Mesodermal cell (in vitro differentiated cells): ENCODE data around the gene EPB41L5.
"Not testable (repeated sequence)": the region's sequence is repeated elsewhere in the genome, so short reads cannot be mapped to it uniquely, and the experiment has no call there.

Source experiments
- H3K27ac ChIP-seq: 2 replicates; pipeline ENCODE4 v1.7.0; 2013; ENCODE audit warnings: mild to moderate bottlenecking, low read depth, low read length, moderate library complexity; ENCODE audit not compliant: severe bottlenecking
- H3K36me3 ChIP-seq: 2 replicates; pipeline ENCODE4 v1.7.1; 2013; ENCODE audit warnings: mild to moderate bottlenecking, low read length, moderate library complexity; ENCODE audit not compliant: control insufficient read depth, insufficient read depth
- H3K4me1 ChIP-seq: one replicate; pipeline ENCODE4 v1.7.1; 2013; ENCODE audit warnings: mild to moderate bottlenecking, low read length; ENCODE audit not compliant: insufficient read depth, control insufficient read depth, poor library complexity, severe bottlenecking
- H3K4me3 ChIP-seq: 2 replicates; pipeline ENCODE4 v1.7.0; 2013; ENCODE audit warnings: low read length, control low read depth, mild to moderate bottlenecking; ENCODE audit not compliant: insufficient read depth, poor library complexity, severe bottlenecking; ENCODE audit errors: extremely low read depth
- H3K9me3 ChIP-seq: 2 replicates; pipeline ENCODE4 v1.7.1; 2013; ENCODE audit warnings: mild to moderate bottlenecking, low read length, moderate library complexity; ENCODE audit not compliant: control insufficient read depth
- WGBS, 2 experiments: methylation state at CpG; one replicate each; pipeline ENCODE4 v1.1.5; 2013; ENCODE audit warnings: missing lambda C conversion rate in 2 of 2; ENCODE audit not compliant: insufficient coverage in 2 of 2; 5-methylcytosine and 5-hydroxymethylcytosine counted together

The EPB41L5 gene

GRCh38 chr2:120141300-120142069 lies 128.6 kb downstream of the EPB41L5 start:
- no peaks in the 10 kb centered on the region for H3K9me3 ChIP-seq
- H3K4me3 ChIP-seq, result no peak overlapping the region
- H3K4me1 ChIP-seq, result no peaks in the 10 kb centered on the region
- no peak overlapping the region for H3K27ac ChIP-seq
- WGBS, 2 experiments, result 77 to 100% methylated on average over 1 of the region's 2 CpGs
- H3K36me3 ChIP-seq, result peaks cover 24% of the 10 kb centered on the region

GRCh38 chr2:120142528-120143219 lies 129.8 kb downstream of the EPB41L5 start:
- Histone ChIP-seq H3K9me3 (no peaks in the 10 kb centered on the region), H3K36me3 (peaks cover 32% of the 10 kb centered on the region), H3K4me1 (no peaks in the 10 kb centered on the region), H3K4me3 (no peak overlapping the region), H3K27ac (no peak overlapping the region)
- 94 to 95% methylated on average over 2 of the region's 2 CpGs for WGBS, 2 experiments

GRCh38 chr2:120148229-120148628 lies 135.4 kb downstream of the EPB41L5 start:
- H3K27ac ChIP-seq, result no peak overlapping the region
- WGBS, 2 experiments, result no CpG with 5 or more reads among the region's 1 CpG
- no peaks in the 10 kb centered on the region for H3K9me3 ChIP-seq
- H3K4me3 ChIP-seq, result no peak overlapping the region
- H3K4me1 ChIP-seq, result no peaks in the 10 kb centered on the region
- peaks cover 47% of the 10 kb centered on the region for H3K36me3 ChIP-seq

GRCh38 chr2:120148669-120149068 lies 135.8 kb downstream of the EPB41L5 start:
- no peaks in the 10 kb centered on the region for H3K9me3 ChIP-seq
- no CpG with 5 or more reads among the region's 3 CpGs for WGBS, 2 experiments
- no peak overlapping the region for H3K4me3 ChIP-seq
- peaks cover 43% of the 10 kb centered on the region for H3K36me3 ChIP-seq
- no peaks in the 10 kb centered on the region for H3K4me1 ChIP-seq
- no peak overlapping the region for H3K27ac ChIP-seq

GRCh38 chr2:120149406-120149805 lies 136.5 kb downstream of the EPB41L5 start:
- Histone ChIP-seq H3K9me3 (peaks cover under 1% of the 10 kb centered on the region), H3K4me1 (no peaks in the 10 kb centered on the region), H3K4me3 (no peak overlapping the region), H3K27ac (no peak overlapping the region), H3K36me3 (peaks cover 45% of the 10 kb centered on the region)
- no CpG with 5 or more reads among the region's 2 CpGs for WGBS, 2 experiments

- H3K36me3 ChIP-seq, result peaks cover 42% of the 10 kb centered on the region
- WGBS, 2 experiments, result 86 to 90% methylated on average over 1 to 3 of the region's 4 CpGs
- H3K4me1 ChIP-seq, result no peaks in the 10 kb centered on the region
- no peak overlapping the region for H3K27ac ChIP-seq
- no peak overlapping the region for H3K4me3 ChIP-seq
- H3K9me3 ChIP-seq, result peaks cover 4% of the 10 kb centered on the region
Observed at GRCh38 chr2:120150040-120150482, 137.2 kb downstream of the EPB41L5 start.

GRCh38 chr2:120155308-120155707 lies 142.4 kb downstream of the EPB41L5 start:
- no peak overlapping the region for H3K4me3 ChIP-seq
- 100% methylated on average over 1 of the region's 3 CpGs; no CpG with 5 or more reads in 1 of the 2 experiments for WGBS, 2 experiments
- no peaks in the 10 kb centered on the region for H3K4me1 ChIP-seq
- H3K27ac ChIP-seq, result no peak overlapping the region
- peaks cover 7% of the 10 kb centered on the region for H3K9me3 ChIP-seq
- peaks cover 34% of the 10 kb centered on the region for H3K36me3 ChIP-seq

GRCh38 chr2:120158658-120159057 lies 145.8 kb downstream of the EPB41L5 start:
- not testable (repeated sequence) for H3K4me3 ChIP-seq, H3K27ac ChIP-seq, H3K4me1 ChIP-seq, H3K9me3 ChIP-seq
- peaks cover 24% of the 10 kb centered on the region for H3K36me3 ChIP-seq
- WGBS, 2 experiments, result no CpG with 5 or more reads among the region's 2 CpGs

GRCh38 chr2:120161190-120161589 lies 148.3 kb downstream of the EPB41L5 start:
- Histone ChIP-seq H3K27ac (no peak overlapping the region), H3K9me3 (no peaks in the 10 kb centered on the region), H3K4me3 (no peak overlapping the region), H3K36me3 (peaks cover 11% of the 10 kb centered on the region), H3K4me1 (no peaks in the 10 kb centered on the region)

- H3K4me1 ChIP-seq, result no peaks in the 10 kb centered on the region
- H3K36me3 ChIP-seq, result peaks cover 7% of the 10 kb centered on the region
- no peak overlapping the region for H3K27ac ChIP-seq
- H3K4me3 ChIP-seq, result no peak overlapping the region
- H3K9me3 ChIP-seq, result no peaks in the 10 kb centered on the region
- WGBS, 2 experiments, result 89 to 96% methylated on average over 4 of the region's 5 CpGs
Observed at GRCh38 chr2:120162716-120163115, 149.8 kb downstream of the EPB41L5 start.

- Histone ChIP-seq H3K27ac (no peak overlapping the region), H3K4me3 (no peak overlapping the region), H3K9me3 (no peaks in the 10 kb centered on the region), H3K4me1 (no peaks in the 10 kb centered on the region), H3K36me3 (peaks cover 23% of the 10 kb centered on the region)
- WGBS, 2 experiments, result no CpG with 5 or more reads among the region's 2 CpGs
Observed at GRCh38 chr2:120167272-120167671, 154.4 kb downstream of the EPB41L5 start.
